Immature natural killer cell (primary cell): ENCODE measurements around the gene SLC2A1. TPM values are rescaled to one million over a fixed set of nuclear protein-coding genes. Genes with fewer than 3 reads are reported as not detected.
A peak's percentile ranks its signal among the peaks of the same experiment; 100 is the strongest.

Experiments
- DNase-seq, 3 donors: peaks; one replicate each; pipeline ENCODE4 v3.0.0; 2022; ENCODE audit warnings: mixed read lengths in 1 of 3
- H3K27ac Mint-ChIP-seq, 6 donors: one replicate each; pipeline ENCODE4 v1.8.0; 2020; ENCODE audit warnings: mixed read lengths in 6 of 6, mild to moderate bottlenecking in 5 of 6, inconsistent platforms in 4 of 6, moderate library complexity in 3 of 6
- H3K27me3 Mint-ChIP-seq, 3 donors: one replicate each; pipeline ENCODE4 v1.8.0; 2020 to 2021; ENCODE audit warnings: low read depth in 3 of 3, mild to moderate bottlenecking in 3 of 3, mixed read lengths in 3 of 3, moderate library complexity in 3 of 3, inconsistent platforms in 1 of 3
- H3K36me3 Mint-ChIP-seq, 3 donors: one replicate each; pipeline ENCODE4 v1.8.0; 2020; ENCODE audit warnings: mixed read lengths in 3 of 3, inconsistent platforms in 2 of 3, mild to moderate bottlenecking in 2 of 3
- H3K4me1 Mint-ChIP-seq, 2 donors: one replicate each; pipeline ENCODE4 v1.8.0; 2020; ENCODE audit warnings: inconsistent platforms in 2 of 2, mild to moderate bottlenecking in 2 of 2, mixed read lengths in 2 of 2, moderate library complexity in 1 of 2
- H3K4me3 Mint-ChIP-seq, 5 donors: one replicate each; pipeline ENCODE4 v1.8.0; 2020; ENCODE audit warnings: mild to moderate bottlenecking in 5 of 5, mixed read lengths in 5 of 5, inconsistent platforms in 3 of 5, moderate library complexity in 3 of 5
- H3K9me3 Mint-ChIP-seq, 6 donors: one replicate each; pipeline ENCODE4 v1.8.0; 2020; ENCODE audit warnings: mild to moderate bottlenecking in 6 of 6, mixed read lengths in 6 of 6, inconsistent platforms in 4 of 6, moderate library complexity in 3 of 6
- polyA plus RNA-seq, 3 donors: library from polyadenylated mRNA; unstranded; fragments of 300-500 nt; fragmentation: Illumina TruSeq; gene quantifications; one replicate each; pipeline ENCODE4 v1.2.3, GENCODE V29; 2021

Gene SLC2A1
- polyA plus RNA-seq, 3 donors from 2014 or later: 39.1 to 55.0 (median 42.4) TPM

- Mint-ChIP-seq H3K4me3 (peak overlapping the region; percentile 80 to 95 (median 87)), H3K36me3 (peaks cover 21 to 42% (median 22%) of the 10 kb centered on the region in 3 donors), H3K27ac (peak overlapping the region; percentile 94 to 99 (median 98)), H3K9me3 (peaks cover 0 to 2% (median 0%) of the 10 kb centered on the region in 6 donors), H3K27me3 (peaks cover 19 to 42% (median 38%) of the 10 kb centered on the region in 3 donors), H3K4me1 (peaks cover 92 to 96% of the 10 kb centered on the region in 2 donors)
- peak; percentile 93 to 94 (median 93) for DNase-seq
Measured at GRCh38 chr1:42931911-42932422, 26.7 kb downstream of the SLC2A1 start.

GRCh38 chr1:42931108-42931539, 27.5 kb downstream of the SLC2A1 start:
- peaks cover 19 to 37% (median 36%) of the 10 kb centered on the region in 3 donors for H3K27me3 Mint-ChIP-seq
- H3K4me1 Mint-ChIP-seq: peaks cover 84 to 87% of the 10 kb centered on the region in 2 donors
- DNase-seq: peak; percentile 84 to 88 (median 87)
- H3K9me3 Mint-ChIP-seq: peaks cover 0 to 2% (median 0%) of the 10 kb centered on the region in 6 donors
- peak overlapping the region; percentile 94 to 99 (median 98) for H3K27ac Mint-ChIP-seq
- H3K4me3 Mint-ChIP-seq: peak overlapping the region; percentile 80 to 95 (median 87)
- peaks cover 22 to 47% (median 25%) of the 10 kb centered on the region in 3 donors for H3K36me3 Mint-ChIP-seq

- DNase-seq: peak in 1 of 3 donors; percentile 39
- Mint-ChIP-seq H3K36me3 (peaks cover 24 to 53% (median 25%) of the 10 kb centered on the region in 3 donors), H3K4me1 (peaks cover 79 to 86% of the 10 kb centered on the region in 2 donors), H3K27me3 (peaks cover 19 to 37% (median 36%) of the 10 kb centered on the region in 3 donors), H3K27ac (peak overlapping the region; percentile 94 to 99 (median 98)), H3K4me3 (peak overlapping the region; percentile 80 to 95 (median 87)), H3K9me3 (peaks cover 0 to 2% (median 0%) of the 10 kb centered on the region in 6 donors)
Measured at GRCh38 chr1:42930178-42931107, 28.2 kb downstream of the SLC2A1 start.

GRCh38 chr1:42929434-42930177, 29.1 kb downstream of the SLC2A1 start:
- H3K36me3 Mint-ChIP-seq: peaks cover 25 to 53% (median 27%) of the 10 kb centered on the region in 3 donors
- no peaks in the 10 kb centered on the region for H3K9me3 Mint-ChIP-seq
- peaks cover 23 to 43% (median 36%) of the 10 kb centered on the region in 3 donors for H3K27me3 Mint-ChIP-seq
- peak overlapping the region; percentile 94 to 99 (median 98) for H3K27ac Mint-ChIP-seq
- H3K4me1 Mint-ChIP-seq: peaks cover 77 to 85% of the 10 kb centered on the region in 2 donors
- DNase-seq: no peak
- peak overlapping the region in 4 of 5 donors; percentile 80 to 87 (median 85) for H3K4me3 Mint-ChIP-seq

GRCh38 chr1:42928859-42929258, 29.8 kb downstream of the SLC2A1 start:
- Mint-ChIP-seq H3K4me3 (peak overlapping the region in 3 of 5 donors; percentile 35 to 54 (median 48)), H3K27ac (peak overlapping the region in 5 of 6 donors; percentile 58 to 98 (median 75)), H3K4me1 (peaks cover 75 to 84% of the 10 kb centered on the region in 2 donors), H3K27me3 (peaks cover 29 to 49% (median 37%) of the 10 kb centered on the region in 3 donors), H3K36me3 (peaks cover 25 to 49% (median 27%) of the 10 kb centered on the region in 3 donors), H3K9me3 (no peaks in the 10 kb centered on the region)
- DNase-seq: no peak

GRCh38 chr1:42927920-42928505, 30.7 kb downstream of the SLC2A1 start:
- DNase-seq: no peak
- peak overlapping the region in 4 of 6 donors; percentile 43 to 94 (median 56) for H3K27ac Mint-ChIP-seq
- no peak overlapping the region for H3K4me3 Mint-ChIP-seq
- no peaks in the 10 kb centered on the region for H3K9me3 Mint-ChIP-seq
- peaks cover 30 to 48% (median 35%) of the 10 kb centered on the region in 3 donors for H3K27me3 Mint-ChIP-seq
- H3K4me1 Mint-ChIP-seq: peaks cover 74 to 84% of the 10 kb centered on the region in 2 donors
- H3K36me3 Mint-ChIP-seq: peaks cover 25 to 49% (median 27%) of the 10 kb centered on the region in 3 donors

- Mint-ChIP-seq H3K9me3 (no peaks in the 10 kb centered on the region), H3K4me1 (peaks cover 73 to 84% of the 10 kb centered on the region in 2 donors), H3K36me3 (peaks cover 25 to 49% (median 27%) of the 10 kb centered on the region in 3 donors), H3K27me3 (peaks cover 28 to 42% (median 34%) of the 10 kb centered on the region in 3 donors), H3K4me3 (no peak overlapping the region), H3K27ac (peak overlapping the region in 4 of 6 donors; percentile 20 to 61 (median 50))
- no peak for DNase-seq
Measured at GRCh38 chr1:42927274-42927841, 31.3 kb downstream of the SLC2A1 start.

- H3K27ac Mint-ChIP-seq: peak overlapping the region in 2 of 6 donors; percentile 20 to 35
- H3K27me3 Mint-ChIP-seq: peaks cover 23 to 37% (median 29%) of the 10 kb centered on the region in 3 donors
- H3K4me3 Mint-ChIP-seq: no peak overlapping the region
- peaks cover 25 to 49% (median 27%) of the 10 kb centered on the region in 3 donors for H3K36me3 Mint-ChIP-seq
- peaks cover 68 to 81% of the 10 kb centered on the region in 2 donors for H3K4me1 Mint-ChIP-seq
- H3K9me3 Mint-ChIP-seq: no peaks in the 10 kb centered on the region
- no peak for DNase-seq
Measured at GRCh38 chr1:42926879-42927242, 31.8 kb downstream of the SLC2A1 start.

- no peak for DNase-seq
- no peaks in the 10 kb centered on the region for H3K9me3 Mint-ChIP-seq
Measured at GRCh38 chr1:42926235-42926878, 32.3 kb downstream of the SLC2A1 start.

GRCh38 chr1:42924851-42925760, 33.6 kb downstream of the SLC2A1 start:
- Mint-ChIP-seq H3K4me1 (peaks cover 50 to 63% of the 10 kb centered on the region in 2 donors), H3K4me3 (peak overlapping the region; percentile 83 to 96 (median 90))
- no peak for DNase-seq

More at GRCh38 chr1:42926235-42926878, 32.3 kb downstream of the SLC2A1 start:
- H3K36me3 Mint-ChIP-seq: peaks cover 25 to 49% (median 27%) of the 10 kb centered on the region in 3 donors
- H3K4me3 Mint-ChIP-seq: no peak overlapping the region
- H3K27me3 Mint-ChIP-seq: peaks cover 19 to 33% (median 23%) of the 10 kb centered on the region in 3 donors
- H3K4me1 Mint-ChIP-seq: peaks cover 63 to 76% of the 10 kb centered on the region in 2 donors
- peak overlapping the region in 1 of 6 donors; percentile 16 for H3K27ac Mint-ChIP-seq

More at GRCh38 chr1:42924851-42925760, 33.6 kb downstream of the SLC2A1 start:
- H3K9me3 Mint-ChIP-seq: no peaks in the 10 kb centered on the region
- peak overlapping the region; percentile 84 to 96 (median 94) for H3K27ac Mint-ChIP-seq
- H3K36me3 Mint-ChIP-seq: peaks cover 22 to 41% (median 27%) of the 10 kb centered on the region in 3 donors
- H3K27me3 Mint-ChIP-seq: peaks cover 13 to 22% (median 14%) of the 10 kb centered on the region in 3 donors
